Activated T-cell treated with anti-CD3 and anti-CD28 coated beads, Interleukin-2, amount 50 U/mL, for 1 hour (primary cell): Measurements from ENCODE around the gene CDC14B.

ENCODE experiments used
- DNase-seq: peaks from one replicate; pipeline ENCODE4 v3.0.0-alpha.2; 2020

CDC14B gene

DNA sequence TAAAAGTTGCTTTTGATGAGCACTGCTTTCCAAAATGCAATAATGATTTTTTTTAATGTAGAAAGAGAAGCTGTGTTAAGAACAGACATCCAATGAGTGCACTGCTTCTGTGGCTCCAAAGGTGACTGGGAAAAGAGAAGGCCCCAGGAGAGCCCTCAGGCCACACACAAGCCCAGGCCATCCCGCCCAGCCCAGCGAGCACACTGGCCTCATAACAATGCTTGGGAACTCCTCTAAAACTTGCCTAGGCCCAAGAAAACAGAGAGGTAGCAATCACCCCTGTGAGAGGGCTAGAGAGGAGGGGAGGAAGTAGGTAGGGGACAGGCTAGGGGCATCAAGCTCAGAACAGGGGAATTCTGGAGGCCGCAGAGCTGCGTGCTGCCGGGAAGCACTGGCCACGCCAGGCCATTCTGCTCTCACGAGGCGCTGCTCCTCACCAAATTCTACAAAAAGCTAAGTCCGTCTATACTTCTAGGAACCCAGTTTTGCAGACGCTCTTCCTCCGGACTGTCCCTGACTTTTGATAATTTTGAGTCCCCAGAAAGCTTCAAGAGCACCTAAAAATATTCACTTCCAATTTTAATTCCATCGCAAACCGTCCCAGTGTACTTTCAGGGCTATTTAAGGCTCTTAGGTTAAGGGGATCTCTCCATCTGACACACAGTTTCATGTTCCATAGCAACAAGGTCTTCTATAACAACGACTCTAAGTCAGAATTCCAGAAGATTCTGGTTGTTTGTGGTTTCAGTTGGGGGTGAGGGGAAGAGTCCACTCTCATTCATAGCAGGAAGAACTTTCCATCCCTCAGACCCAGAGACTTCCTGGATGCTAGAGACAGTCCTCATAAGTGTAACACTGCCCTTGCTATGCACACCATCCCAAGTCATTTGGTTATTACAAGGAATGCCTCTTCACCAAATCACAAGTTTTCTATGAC is 118.7 kb downstream of the CDC14B start:
- no peak for DNase-seq

DNA sequence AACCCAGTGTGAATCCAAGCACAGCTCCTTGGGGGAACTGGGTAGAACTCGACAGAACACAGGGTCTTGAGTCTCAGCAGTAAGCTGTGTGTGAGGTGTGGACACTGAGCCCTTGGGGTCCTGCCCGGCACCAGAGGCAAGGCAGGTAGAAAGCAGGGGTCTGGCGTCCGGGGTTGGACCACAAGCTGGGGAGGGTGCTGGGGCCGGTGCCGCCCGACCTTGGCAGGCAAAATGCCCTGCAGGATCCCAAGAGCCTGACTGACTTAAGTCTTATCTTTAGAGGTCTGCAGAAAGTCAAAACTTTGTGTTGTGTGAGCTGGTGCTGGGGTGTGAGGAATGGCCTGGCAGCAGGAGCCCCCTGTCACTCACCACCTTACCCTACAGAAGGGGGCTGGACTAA is 120.4 kb downstream of the CDC14B start:
- DNase-seq = no peak

DNA sequence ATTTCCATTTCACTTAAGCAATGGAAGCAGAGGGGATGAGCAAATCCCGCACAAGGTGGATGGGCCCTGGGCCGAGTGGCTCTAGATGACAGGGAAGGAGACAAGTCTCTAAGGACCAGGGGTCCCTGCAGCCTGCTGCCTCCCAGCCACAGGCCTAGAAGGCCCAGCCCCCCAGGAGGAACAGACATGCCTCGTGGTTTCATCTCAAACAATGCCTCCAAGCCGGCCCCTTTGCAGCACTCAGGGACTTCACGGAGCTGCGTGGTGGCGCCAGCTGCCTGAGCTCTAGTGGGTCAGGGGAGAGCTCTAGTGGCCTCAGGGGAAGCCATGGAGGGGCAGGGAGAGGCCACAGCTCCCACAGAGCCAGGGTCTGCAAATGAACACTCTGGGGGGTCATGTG is 120.8 kb downstream of the CDC14B start:
- no peak for DNase-seq

DNA sequence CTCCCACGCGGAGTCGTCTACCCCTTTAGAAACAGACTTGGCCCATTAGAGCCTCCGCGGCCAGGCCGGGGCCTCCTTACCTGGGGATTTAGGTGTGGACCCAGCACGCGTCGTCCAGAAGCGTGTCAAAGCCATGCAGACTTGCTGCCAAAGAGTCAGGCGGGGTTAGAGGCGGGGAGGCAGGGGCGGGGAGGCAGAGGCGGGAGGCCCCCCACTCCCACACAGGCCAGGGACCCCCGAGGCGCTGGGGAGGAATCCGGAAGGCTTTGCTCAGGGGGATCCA is 122.6 kb downstream of the CDC14B start:
- no peak for DNase-seq

DNA sequence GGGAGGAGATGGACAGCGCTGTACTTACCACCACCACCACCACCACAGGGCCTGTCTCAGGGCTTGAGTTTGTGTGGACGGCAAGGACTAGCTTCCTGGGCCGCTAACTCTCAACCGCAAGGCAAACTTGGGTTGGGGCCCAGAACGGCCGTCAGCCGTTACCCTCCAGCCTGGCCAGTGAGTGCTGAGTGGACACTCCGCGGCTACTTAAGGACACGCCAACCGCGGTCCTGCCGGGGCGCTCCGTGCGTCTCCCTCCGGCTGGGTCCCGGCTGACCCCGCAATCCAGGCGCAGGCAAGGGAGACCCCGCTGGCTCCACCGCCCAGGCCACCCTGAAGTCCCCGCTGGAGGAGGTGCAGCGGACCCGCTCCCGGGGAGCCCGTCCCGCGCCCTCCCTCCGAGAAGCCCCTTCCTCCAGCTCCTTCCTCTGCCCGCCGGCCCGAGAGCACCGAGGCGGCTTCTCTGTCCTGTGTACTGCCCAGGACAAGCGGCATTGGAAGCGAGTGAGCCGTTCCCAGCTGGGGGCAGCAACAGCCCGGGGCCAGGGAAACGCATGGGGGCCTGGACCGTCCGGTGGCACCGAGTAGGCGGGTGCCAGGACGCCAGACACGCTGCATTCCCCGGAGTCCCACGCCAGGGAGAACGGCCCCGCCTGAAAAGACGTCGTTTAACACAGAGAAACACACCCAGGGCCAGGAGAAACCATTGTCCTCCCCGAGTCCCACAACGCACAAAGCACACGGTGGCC is 123.1 kb downstream of the CDC14B start:
- DNase-seq = no peak

DNA sequence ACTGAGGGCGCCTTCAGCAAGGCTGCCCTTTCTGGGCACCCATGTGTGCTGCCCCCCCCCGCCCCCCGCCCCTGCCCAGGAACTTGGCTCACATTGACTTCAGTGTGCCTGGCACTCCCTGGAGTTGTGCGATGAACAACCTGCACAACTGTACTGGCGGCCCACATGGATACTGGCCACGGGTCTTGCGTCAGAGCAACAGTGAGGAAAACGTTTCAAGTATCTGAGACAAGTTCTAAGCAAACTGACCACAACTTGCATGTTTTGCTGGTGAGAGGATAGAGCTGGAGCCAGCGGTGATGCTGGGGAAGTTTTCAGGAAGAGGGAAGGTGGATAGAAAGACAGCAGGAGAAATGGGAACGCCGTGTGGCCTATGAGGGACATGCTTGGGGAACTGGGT is 124.3 kb downstream of the CDC14B start:
- DNase-seq = no peak

DNA sequence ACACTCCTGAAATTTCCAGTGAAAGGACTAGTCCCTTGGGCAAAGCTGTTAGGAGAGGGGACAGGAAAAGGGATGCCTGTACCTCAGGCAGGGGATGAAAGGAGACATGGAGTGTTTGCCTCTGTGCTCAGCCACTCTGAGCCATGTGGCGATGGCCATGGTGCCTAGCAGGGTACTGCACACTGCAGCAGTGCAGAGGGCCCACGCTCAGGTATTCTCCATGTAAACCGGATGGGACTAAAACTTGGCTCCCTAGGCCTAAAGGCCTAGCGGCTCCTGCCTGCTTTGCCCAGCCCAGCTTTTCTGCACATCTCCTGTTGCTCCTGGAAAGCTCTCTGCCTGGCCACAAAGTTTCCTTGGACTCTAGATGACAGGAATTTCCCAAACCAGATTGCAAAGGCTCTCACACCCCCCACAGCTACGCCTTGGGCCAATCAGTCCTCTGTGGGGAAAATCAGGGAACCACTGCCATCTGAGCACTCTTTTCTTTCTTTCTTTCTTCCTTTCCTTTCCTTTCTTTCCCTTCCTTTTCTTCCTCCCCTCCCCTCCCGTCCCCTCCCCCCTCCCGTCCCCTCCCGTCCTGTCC is 125.3 kb downstream of the CDC14B start:
- no peak for DNase-seq

DNA sequence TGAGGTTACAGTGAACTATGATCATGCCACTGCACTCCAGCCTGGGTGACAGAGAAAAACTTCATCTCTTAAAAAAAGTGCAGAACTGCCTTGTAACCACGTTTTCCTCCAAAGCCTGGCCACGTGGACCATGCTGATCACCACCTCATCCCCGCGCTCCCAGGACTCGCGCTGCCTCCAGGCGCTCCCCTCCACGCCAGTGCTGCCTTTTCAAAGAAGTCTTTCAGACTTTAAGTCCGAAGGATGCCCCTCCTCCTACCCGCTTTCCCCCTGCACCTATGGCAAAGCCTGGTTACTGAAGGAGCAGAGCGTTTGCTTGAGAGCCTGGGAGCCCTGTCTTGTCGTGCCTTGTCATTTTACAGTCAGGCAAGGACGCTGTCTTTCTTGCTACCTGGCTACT is 125.9 kb downstream of the CDC14B start:
- DNase-seq = no peak

DNA sequence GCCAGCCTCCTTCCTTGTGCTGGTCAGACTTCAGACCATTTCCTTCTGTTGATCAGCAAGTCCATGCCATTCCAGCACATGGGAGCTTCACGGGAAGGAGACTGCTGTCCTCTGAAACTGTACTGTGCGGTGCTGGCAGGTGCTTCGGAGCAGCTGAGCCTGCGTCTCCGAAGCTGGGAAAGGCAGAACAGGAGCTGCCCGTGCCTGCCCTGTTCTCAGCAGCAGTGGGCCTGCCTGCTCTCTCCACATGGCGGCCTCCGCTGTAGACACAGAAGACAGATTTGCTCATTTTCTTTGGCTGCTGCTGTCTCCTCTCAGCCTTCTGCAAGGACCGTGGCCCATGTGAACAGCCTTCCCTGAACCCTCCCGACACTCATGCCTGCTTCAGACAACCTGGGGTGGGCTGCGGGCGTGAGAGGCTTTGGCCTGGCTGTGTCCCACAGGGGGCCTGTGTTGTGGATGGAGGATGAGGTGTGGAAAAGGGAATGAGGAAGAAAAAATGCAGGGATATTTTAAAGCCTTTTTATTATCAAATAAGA is 126.6 kb downstream of the CDC14B start:
- DNase-seq = no peak

DNA sequence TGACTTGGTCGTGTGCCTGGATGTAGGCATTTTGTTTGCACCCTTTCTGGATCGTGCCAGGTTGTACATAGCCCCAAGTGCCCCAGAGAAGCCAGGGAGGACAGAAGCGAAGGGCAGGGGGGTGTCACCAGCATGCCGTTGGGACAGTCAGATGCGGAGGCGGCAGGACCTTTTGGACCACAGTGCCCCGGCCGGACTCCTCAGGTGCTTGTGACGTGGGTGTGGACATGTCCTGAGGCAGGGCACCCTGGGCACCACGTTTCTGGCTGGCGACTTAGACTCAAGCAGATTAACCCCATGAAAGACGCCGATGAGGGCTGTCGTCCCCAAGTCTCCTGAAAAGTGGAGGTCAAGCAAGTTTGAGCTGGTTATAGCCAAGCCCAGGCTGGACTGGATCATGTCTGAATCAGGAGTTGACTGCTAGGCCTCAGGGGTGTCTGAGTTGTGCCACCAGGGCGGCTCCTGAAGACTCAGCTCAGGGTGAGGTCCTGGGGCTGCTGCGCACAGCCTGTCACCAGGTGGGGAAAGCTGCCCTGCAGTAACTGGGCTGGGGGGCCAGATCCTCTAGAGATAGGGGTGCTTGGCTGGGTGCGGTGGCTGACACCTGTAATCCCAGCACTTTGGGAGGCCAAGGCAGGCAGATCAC is 127.6 kb downstream of the CDC14B start:
- no peak for DNase-seq

DNA sequence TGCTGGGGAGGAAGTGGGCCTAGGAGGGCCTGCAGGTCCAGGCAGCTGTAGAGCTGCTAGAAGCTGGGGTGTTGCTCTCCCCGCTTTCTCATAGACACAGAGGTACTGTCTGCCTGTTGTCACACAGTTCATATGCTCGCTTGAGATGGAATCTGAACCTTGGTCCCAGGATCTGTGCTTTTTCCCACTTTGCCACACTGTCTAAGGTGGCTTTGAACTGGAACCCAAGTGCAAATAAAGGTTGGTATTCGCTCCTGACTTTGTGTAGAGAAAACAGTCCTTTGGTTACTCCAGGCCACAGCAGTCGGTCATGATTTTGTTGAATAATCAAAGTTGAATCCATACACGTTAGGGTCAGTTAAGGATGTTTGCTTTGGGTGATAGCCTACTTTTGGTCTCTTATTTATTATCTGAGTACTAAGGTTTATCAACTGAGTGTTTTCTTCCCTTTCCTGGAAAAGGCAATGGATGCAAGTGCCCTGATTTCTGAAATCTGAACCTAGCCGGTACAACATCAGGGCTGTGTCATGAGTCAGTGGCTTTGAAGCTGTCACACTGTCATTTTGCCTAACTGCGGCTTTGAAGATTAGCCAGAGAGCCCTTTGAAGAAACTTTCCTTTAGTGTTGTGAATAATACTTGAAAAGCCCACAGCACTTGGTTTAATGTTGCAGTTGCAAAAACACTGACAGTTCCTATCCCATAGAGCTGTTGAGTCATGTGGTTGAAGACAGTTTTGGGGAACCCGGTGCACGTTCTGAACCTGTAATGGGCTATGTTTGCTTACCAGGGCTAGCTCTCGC is 128.4 kb downstream of the CDC14B start:
- no peak for DNase-seq

DNA sequence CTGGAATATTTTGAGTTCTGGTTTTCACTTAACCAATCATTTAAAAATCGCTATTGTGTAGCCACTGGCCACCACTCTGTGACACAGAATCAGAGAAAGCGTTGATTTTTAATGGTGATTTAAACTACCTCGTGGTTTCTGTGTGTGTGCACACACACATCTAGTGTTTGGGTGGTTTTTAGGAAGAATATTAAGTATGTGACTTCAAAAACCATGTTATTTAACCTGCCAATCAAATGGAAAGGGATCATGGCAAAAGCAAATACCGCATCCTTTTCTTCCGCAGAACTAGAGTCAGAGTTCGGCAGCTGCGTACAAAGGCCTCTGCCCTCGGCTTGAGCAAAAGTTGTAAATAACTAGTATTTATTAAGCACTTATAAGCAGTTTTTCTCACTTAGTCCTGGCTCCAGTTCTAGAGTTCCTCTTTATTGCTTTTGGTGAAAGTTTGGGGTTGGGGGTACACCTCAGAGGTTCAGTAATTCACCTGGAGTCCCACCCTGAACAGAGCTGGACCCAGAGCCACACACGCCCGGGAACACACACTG is 129.0 kb downstream of the CDC14B start:
- DNase-seq = no peak

DNA sequence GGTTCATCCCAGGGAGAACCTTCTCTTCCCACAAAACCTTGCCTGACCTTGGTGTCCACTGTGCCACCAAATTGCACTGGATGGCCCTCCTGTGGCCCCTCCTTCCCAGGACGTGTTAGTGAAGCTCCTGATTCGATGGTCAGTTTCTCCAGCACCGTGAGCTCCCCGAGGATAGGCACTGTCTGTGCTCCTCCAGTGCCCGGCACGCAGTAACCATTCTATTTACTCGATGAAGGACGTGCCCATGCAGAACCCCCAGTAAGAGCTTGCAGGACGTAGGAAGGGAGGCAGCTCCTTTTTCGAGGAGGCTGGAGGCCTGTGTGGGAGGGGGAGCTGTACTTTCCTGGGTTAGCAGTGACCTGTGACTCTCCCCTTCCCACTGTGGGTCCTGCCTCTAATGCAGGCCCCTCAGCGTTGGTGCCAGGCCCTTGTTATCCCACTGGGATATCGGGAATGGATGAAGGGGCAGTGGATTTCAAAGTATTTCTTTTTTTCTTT is 130.1 kb downstream of the CDC14B start:
- DNase-seq = no peak

DNA sequence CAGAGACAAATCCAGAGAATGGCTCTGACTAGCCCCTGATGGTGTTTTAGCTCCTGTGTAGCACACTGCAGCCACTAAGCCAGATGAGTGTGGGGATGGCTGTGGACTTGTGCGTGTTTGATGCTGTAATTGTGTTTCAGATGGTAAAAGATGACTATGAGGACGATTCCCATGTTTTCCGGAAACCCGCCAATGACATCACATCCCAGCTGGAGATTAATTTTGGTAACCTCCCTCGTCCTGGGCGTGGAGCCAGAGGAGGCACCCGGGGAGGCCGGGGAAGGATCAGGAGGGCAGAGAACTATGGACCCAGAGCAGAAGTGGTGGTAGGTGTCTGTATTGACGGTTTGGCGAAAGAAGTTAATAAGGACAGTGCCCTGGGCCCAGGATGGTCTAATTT is 131.7 kb downstream of the CDC14B start:
- DNase-seq = no peak

DNA sequence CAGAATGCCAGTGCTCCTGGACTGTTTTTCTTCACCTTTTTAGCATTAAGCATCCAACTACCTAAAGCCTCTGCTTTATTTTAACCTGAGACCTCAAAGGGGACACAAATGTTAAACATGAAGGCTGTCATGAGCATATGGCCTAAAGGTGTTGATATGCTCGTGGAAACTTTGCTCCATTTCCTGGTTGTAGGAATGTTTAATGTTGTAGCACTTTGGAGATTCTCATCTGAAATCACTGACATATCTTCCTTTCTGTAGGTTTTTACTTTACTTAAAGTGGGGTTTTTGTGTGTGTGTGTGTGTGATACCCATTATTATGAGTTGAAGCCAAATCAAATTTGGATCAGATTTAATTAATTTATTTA is 132.6 kb downstream of the CDC14B start:
- no peak for DNase-seq

DNA sequence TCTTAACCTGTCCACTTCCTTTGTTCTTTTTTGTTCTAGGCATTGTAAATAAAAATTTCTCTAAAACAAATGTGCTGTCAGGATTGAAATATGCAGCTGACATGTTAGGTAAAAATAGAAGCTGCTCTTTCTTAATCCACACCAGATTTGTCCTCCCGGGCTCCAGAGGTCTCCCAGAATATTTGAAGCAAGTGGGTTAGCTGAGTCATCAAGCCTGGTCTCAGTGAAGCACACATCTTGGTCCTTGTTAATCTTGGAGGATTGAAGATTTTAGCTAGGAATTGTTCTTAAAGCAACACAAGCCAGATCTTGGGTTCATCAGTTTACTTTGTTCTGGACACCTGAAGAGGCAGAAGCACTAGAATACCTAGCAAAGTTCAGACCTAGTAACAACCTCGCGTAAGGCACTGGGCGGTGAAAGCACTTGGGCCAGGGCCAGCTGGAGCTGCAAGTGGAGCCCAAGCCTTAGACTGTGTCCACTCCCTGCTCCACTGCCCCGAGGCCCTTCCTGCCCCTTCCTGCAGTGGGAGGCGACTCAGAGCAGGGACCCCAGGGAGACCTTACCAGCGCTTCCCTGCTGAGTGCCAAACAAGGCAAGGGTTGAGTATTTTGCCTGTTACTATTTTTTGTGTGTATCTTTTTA is 133.1 kb downstream of the CDC14B start:
- DNase-seq = no peak

DNA sequence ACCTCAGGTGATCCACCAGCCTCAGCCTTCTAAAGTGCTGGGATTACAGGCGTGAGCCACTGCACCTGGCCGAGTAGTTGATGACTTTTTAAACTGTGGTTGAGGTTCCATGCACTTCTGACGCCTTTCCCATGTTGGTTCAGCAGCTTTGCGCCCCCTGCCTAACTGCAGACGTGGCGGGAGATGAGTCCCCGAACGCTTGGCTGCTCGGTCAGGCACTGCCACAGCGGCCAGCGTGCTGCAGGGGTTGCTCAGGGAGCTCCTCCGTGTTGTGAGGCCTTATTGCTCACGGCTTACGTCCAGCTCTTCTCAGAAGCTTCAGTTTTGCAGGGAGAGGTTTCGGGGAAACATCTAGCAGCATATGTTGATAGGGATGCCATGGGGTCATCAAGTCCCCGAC is 134.4 kb downstream of the CDC14B start:
- DNase-seq = no peak

DNA sequence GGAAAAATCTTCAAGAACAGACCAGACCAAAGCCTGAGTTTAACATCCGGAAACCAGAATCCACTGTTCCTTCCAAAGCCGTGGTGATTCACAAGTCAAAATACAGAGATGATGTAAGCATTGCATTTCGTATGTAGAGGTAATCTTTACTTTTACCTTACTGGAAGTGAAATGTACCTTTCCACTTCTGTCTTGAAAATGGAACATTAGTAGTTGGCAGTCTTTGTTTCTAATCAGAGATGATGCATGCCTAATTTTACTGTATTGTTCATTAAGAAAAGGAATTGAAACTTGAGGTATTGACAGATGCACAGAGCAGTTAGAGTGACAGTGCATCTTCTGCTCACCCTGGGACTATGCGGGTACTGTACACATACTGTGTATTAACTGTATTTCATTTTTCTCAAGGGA is 135.1 kb downstream of the CDC14B start:
- no peak for DNase-seq

DNA sequence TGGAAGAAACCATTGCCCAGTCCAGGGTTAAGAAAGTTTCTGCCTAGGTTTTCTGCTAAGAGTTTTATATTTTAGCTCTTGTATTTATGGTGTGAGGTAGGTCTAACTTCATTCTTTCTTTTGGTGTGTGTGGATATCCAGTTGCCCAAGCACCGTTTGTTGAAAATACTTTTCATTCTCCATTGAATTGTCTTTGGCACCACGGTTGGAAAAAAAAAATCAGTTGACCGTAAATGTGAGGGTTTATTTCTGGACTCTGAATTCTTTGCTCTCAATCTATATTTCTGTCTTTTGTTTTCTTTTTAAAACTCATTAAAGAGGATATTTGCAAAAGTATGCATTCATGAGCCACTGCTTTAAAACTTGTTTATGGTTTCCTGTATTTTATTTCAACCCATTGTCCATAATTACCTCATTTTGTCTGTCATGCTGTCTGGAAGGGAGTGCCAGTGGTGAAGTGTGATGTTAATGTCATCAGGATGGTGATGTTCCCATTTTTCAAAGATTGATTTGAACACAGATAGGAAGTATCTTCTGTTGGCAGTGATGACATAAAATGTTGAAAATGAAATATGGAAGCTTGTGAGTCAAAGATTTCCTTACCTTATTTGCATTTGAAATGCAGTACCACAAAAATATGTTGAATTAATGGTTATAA is 135.8 kb downstream of the CDC14B start:
- DNase-seq = no peak

DNA sequence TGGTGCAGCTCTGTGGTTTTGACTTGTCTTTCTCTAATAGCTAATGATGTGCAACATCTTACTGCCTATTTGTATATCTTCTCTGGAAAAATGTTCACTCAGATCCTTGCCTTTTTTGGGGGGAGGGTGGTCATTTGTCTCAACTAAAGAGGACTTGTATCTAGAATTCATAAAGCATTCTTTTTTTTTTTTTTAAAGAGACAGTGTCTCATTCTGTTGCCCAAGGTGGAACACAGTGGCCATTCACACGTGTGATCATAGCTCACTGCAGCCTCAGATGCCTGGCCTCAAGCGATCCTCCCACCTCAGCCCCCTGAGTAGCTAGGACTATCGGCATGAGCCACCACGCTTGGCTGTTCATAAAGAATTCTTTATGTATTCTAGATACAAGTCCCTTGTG is 136.4 kb downstream of the CDC14B start:
- DNase-seq = no peak

DNA sequence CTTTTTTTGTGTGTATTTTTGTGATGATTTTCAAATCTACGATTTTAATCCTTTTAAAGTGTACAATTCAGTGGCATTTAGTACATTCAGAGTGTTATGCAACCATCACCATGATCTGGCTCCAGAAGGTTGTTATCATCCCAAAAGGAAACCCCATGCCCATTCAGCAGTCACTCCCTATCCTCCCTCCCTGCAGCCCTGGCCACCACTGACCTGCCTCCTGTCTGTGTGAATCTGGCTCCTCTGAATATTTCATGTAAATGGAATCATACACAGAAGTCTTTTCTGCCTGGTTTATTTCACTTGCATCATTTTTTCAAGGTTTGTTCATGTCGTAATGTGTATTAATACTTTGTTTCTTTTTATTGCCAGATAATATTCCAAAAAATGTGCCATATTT is 137.2 kb downstream of the CDC14B start:
- no peak for DNase-seq
